ENCODE data around the gene PRR11.

- TF ChIP-seq CTCF (IDR thresholded peaks at IDR 0.05), result no peak
- TF ChIP-seq POLR2AphosphoS5 (IDR thresholded peaks at IDR 0.05; ENCODE audit: low read depth, low read length), result no peak
Observed at GRCh38 chr17:59202320-59202719, 46.8 kb downstream of the PRR11 start.
